ENCODE measurements around the gene ACAN.

ACAN gene

GRCh38 chr15:88803241-88803919 is at the start of gene ACAN:
Gene ACAN (plus strand): TSS chr15:88803436. CDS start chr15:88836207, 32,771 bp downstream.
- DNase-seq (ENCODE audit: low spot score) = no peak

GRCh38 chr15:88756521-88756920 is 46.7 kb upstream of the ACAN start:
- DNase-seq (ENCODE audit: low spot score) = no peak

- DNase-seq (ENCODE audit: low spot score) = no peak
These were observed 46.3 kb upstream of the ACAN start for GRCh38 chr15:88756921-88757320.

- no peak for DNase-seq (ENCODE audit: low spot score)
These were observed 43.4 kb upstream of the ACAN start for GRCh38 chr15:88759872-88760271.

- no peak for DNase-seq (ENCODE audit: low spot score)
These were observed 38.8 kb upstream of the ACAN start for GRCh38 chr15:88764448-88764847.

- DNase-seq (ENCODE audit: low spot score) = no peak
These were observed 38.0 kb upstream of the ACAN start for GRCh38 chr15:88765212-88765611.

- DNase-seq (ENCODE audit: low spot score) = no peak
These were observed 33.9 kb upstream of the ACAN start for GRCh38 chr15:88769161-88769971.

GRCh38 chr15:88775776-88776175 is 27.5 kb upstream of the ACAN start:
- DNase-seq (ENCODE audit: low spot score) = no peak

- DNase-seq (ENCODE audit: low spot score) = no peak
These were observed 26.6 kb upstream of the ACAN start for GRCh38 chr15:88776646-88777045.

GRCh38 chr15:88779944-88780343 is 23.3 kb upstream of the ACAN start:
- no peak for DNase-seq (ENCODE audit: low spot score)

- no peak for DNase-seq (ENCODE audit: low spot score)
These were observed 20.8 kb upstream of the ACAN start for GRCh38 chr15:88782465-88782864.

- no peak for DNase-seq (ENCODE audit: low spot score)
These were observed 18.0 kb upstream of the ACAN start for GRCh38 chr15:88785217-88785616.

GRCh38 chr15:88788036-88788435 is 15.2 kb upstream of the ACAN start:
- no peak for DNase-seq (ENCODE audit: low spot score)

GRCh38 chr15:88788816-88789215 is 14.4 kb upstream of the ACAN start:
- DNase-seq (ENCODE audit: low spot score) = no peak

- DNase-seq (ENCODE audit: low spot score) = no peak
These were observed 12.8 kb upstream of the ACAN start for GRCh38 chr15:88790486-88790885.

GRCh38 chr15:88791637-88792036 is 11.6 kb upstream of the ACAN start:
- no peak for DNase-seq (ENCODE audit: low spot score)

GRCh38 chr15:88792342-88793282 is 10.6 kb upstream of the ACAN start:
- DNase-seq (ENCODE audit: low spot score) = peak; percentile 8

- no peak for DNase-seq (ENCODE audit: low spot score)
These were observed 9.2 kb upstream of the ACAN start for GRCh38 chr15:88794001-88794400.

GRCh38 chr15:88797663-88798339 is 5.4 kb upstream of the ACAN start:
- no peak for DNase-seq (ENCODE audit: low spot score)

GRCh38 chr15:88799341-88799740 is 3.9 kb upstream of the ACAN start:
- no peak for DNase-seq (ENCODE audit: low spot score)

GRCh38 chr15:88800026-88800425 is 3.2 kb upstream of the ACAN start:
- peak; percentile 34 for DNase-seq (ENCODE audit: low spot score)

- DNase-seq (ENCODE audit: low spot score) = no peak
These were observed 2.5 kb upstream of the ACAN start for GRCh38 chr15:88800738-88801137.

All from SW480 (cell line).